ENCODE results near the gene B3GALT6. TPM values are rescaled to one million over a fixed set of nuclear protein-coding genes. Genes with fewer than 3 reads are reported as not detected.
A peak's percentile ranks its signal among the peaks of the same experiment; 100 is the strongest.

Gene B3GALT6
- total and polyA plus RNA-seq, 12 donors: 7.3 to 16.2 (median 9.1) TPM

DNA sequence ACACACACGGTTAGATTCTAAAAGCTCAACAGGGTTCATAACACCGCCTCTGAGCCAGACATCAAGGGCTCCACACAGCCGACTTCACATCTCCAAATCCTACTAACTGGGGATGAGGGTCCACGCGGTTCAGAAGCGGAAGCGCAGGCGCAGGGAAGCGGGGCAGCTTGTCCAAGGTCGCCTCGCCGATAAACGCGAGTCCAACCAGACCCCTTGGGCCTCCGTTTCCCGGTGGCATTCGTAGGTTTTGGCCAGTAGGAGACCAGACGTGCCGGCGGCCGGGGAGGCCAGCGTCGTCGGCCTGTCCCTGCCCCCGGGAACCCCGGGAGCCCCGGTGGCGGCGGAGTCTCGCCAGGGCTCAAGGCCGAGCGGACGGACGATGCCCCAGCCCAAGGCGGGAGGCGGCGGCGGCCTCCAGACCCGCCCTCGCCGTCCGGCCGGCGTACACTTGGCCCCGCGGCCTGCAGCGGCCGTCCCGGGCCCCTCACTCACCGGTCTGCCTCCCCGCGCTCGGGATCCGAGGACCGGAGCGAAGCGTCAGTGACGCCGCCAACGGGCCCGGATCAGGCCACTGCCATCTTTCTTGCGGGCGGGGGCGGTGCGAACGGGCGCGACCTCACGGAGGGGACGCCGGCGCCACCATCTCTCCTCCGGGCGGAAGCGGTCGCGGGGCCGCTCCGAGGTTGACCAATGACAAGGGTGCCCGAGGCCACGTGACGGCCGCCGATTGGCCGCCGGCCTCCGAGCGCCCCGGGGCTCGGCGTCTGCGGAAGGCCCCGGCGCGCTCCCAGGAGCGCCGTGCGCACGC is 433 bp upstream of the B3GALT6 start, which contains the start of gene SDF4:
Gene SDF4, minus strand, starts transcription at position 602 of the 808 bp plus-strand sequence. CDS start 3,229 bp downstream, outside the sequence.
- Histone ChIP-seq H3K4me1 (peaks cover 11 to 48% (median 30%) of the 10 kb centered on the region in 9 donors), H3K27me3 (no peaks in the 10 kb centered on the region), H3K4me3 (peak within 1 kb of the TSS; percentile 73 to 100 (median 96)), H3K36me3 (peaks cover 0 to 38% (median 14%) of the 10 kb centered on the region in 9 donors), H3K27ac (peak within 1 kb of the TSS; percentile 92 to 99 (median 96)), H3K9me3 (no peaks in the 10 kb centered on the region)
- intact Hi-C loops (cut with DNase I): loop anchor here in 4 of 10 donors (2.0 to 5.0 kb wide), 4 partner anchors 41 to 115 kb away; partner anchors contain the start of genes C1orf159 (in 1 of the 4) and UBE2J2 (in 1 of the 4)
- TF ChIP-seq, protein P1, sequence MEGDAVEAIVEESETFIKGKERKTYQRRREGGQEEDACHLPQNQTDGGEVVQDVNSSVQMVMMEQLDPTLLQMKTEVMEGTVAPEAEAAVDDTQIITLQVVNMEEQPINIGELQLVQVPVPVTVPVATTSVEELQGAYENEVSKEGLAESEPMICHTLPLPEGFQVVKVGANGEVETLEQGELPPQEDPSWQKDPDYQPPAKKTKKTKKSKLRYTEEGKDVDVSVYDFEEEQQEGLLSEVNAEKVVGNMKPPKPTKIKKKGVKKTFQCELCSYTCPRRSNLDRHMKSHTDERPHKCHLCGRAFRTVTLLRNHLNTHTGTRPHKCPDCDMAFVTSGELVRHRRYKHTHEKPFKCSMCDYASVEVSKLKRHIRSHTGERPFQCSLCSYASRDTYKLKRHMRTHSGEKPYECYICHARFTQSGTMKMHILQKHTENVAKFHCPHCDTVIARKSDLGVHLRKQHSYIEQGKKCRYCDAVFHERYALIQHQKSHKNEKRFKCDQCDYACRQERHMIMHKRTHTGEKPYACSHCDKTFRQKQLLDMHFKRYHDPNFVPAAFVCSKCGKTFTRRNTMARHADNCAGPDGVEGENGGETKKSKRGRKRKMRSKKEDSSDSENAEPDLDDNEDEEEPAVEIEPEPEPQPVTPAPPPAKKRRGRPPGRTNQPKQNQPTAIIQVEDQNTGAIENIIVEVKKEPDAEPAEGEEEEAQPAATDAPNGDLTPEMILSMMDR (IDR thresholded peaks at IDR 0.05): no peak
- DNase-seq (peak; percentile 97), ATAC-seq (peak; percentile 96 to 99 (median 98))
- WGBS, 2 donors: 0% methylated on average over 66 to 99 of the region's 99 CpGs

DNA sequence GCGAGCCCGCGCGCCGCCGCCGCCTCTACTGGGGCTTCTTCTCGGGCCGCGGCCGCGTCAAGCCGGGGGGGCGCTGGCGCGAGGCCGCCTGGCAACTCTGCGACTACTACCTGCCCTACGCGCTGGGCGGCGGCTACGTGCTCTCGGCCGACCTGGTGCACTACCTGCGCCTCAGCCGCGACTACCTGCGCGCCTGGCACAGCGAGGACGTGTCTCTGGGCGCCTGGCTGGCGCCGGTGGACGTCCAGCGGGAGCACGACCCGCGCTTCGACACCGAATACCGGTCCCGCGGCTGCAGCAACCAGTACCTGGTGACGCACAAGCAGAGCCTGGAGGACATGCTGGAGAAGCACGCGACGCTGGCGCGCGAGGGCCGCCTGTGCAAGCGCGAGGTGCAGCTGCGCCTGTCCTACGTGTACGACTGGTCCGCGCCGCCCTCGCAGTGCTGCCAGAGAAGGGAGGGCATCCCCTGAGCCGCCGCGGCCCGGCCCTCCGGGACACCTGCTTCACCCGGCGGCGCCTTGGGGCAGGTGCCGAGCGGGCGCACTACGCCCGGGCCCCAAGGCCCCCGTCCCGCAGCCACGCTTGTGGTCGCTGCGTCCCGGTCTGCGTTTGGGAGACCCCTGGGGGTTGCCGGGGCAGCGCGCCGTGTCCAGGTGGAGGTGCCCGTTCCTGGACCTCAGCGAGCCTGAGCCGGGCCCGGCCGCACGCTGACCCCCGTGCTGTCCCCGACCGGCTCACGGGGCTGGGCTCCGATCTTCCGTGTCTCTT is 944 bp downstream of the B3GALT6 start:
- TF ChIP-seq, protein P1 (IDR thresholded peaks at IDR 0.05): no peak
- no peaks in the 10 kb centered on the region for H3K9me3 ChIP-seq
- ATAC-seq (no peak), DNase-seq (no peak)
- peaks cover 0 to 10% (median 6%) of the 10 kb centered on the region in 7 donors for H3K27me3 ChIP-seq
- peak overlapping the region in 9 of 10 donors; percentile 8 to 48 (median 40) for H3K4me3 ChIP-seq
- intact Hi-C loops (cut with DNase I): loop anchor here in 3 of 10 donors (5.0 kb wide), 3 partner anchors 39 to 111 kb away; partner anchors contain the start of gene UBE2J2 (in 1 of the 3)
- peaks cover 0 to 25% (median 7%) of the 10 kb centered on the region in 9 donors for H3K36me3 ChIP-seq
- peak overlapping the region in 3 of 10 donors; percentile 9 to 73 (median 26) for H3K27ac ChIP-seq
- 77% methylated on average over 83 to 98 of the region's 98 CpGs for WGBS, 2 donors
- H3K4me1 ChIP-seq: peaks cover 15 to 58% (median 42%) of the 10 kb centered on the region in 9 donors

DNA sequence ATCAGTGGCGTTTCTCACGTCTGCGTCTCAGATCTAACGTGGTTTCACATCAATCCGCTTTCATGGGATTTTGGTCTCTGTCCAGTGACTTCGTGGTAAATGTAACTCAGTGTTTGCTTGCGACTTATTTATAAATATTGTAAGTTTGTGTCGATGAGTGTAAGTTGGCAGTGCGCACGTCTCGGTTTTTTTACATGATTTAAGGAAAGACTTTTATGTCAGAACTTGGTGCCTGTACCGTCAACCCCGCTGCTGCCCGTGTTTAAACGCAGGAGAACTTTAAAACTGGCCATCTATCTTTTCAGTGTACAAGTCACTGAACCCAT is 1.5 kb downstream of the B3GALT6 start:
- ATAC-seq (no peak), DNase-seq (no peak)
- H3K4me1 ChIP-seq: peaks cover 15 to 60% (median 44%) of the 10 kb centered on the region in 9 donors
- H3K27ac ChIP-seq: no peak overlapping the region
- TF ChIP-seq, protein P1 (IDR thresholded peaks at IDR 0.05): no peak
- peaks cover 0 to 15% (median 12%) of the 10 kb centered on the region in 7 donors for H3K27me3 ChIP-seq
- intact Hi-C loops (cut with DNase I): loop anchor here in 3 of 10 donors (5.0 kb wide), 3 partner anchors 39 to 111 kb away; partner anchors contain the start of gene UBE2J2 (in 1 of the 3)
- H3K9me3 ChIP-seq: no peaks in the 10 kb centered on the region
- no peak overlapping the region for H3K4me3 ChIP-seq
- 97 to 98% methylated on average over 15 of the region's 15 CpGs for WGBS, 2 donors
- peaks cover 0 to 19% (median 1%) of the 10 kb centered on the region in 9 donors for H3K36me3 ChIP-seq
